ENCODE data around the gene TBC1D7.

- TF ChIP-seq RAD21 (conservative IDR thresholded peaks at IDR 0.05), result no peak
- TF ChIP-seq EZH2 (IDR thresholded peaks at IDR 0.05; ENCODE audit: borderline replicate concordance, insufficient read depth, low read length, poor library complexity, severe bottlenecking), result no peak
Observed at GRCh38 chr6:13348334-13349113, 20.2 kb upstream of the TBC1D7 start.
